DND-41 (cell line): ENCODE data around the gene HJV.

Source experiments
- EZH2 ChIP-seq: IDR thresholded peaks from 3 replicates; pipeline ENCODE4 v1.6.1; 2012; ENCODE audit warnings: borderline replicate concordance, low read depth, mild to moderate bottlenecking, moderate library complexity, low read length, inconsistent platforms; ENCODE audit not compliant: severe bottlenecking
- TF ChIP-seq, protein P1 (sequence below): IDR thresholded peaks from 2 replicates; pipeline ENCODE4 v1.5.1; 2012; ENCODE audit warnings: borderline replicate concordance, low read length, moderate library complexity, mild to moderate bottlenecking; ENCODE audit not compliant: poor library complexity, severe bottlenecking; ENCODE audit errors: extremely low read depth

GRCh38 chr1:145992958-145993617 lies 28.4 kb downstream of the HJV start:
- TF ChIP-seq, protein P1, sequence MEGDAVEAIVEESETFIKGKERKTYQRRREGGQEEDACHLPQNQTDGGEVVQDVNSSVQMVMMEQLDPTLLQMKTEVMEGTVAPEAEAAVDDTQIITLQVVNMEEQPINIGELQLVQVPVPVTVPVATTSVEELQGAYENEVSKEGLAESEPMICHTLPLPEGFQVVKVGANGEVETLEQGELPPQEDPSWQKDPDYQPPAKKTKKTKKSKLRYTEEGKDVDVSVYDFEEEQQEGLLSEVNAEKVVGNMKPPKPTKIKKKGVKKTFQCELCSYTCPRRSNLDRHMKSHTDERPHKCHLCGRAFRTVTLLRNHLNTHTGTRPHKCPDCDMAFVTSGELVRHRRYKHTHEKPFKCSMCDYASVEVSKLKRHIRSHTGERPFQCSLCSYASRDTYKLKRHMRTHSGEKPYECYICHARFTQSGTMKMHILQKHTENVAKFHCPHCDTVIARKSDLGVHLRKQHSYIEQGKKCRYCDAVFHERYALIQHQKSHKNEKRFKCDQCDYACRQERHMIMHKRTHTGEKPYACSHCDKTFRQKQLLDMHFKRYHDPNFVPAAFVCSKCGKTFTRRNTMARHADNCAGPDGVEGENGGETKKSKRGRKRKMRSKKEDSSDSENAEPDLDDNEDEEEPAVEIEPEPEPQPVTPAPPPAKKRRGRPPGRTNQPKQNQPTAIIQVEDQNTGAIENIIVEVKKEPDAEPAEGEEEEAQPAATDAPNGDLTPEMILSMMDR = no peak
- TF ChIP-seq EZH2 = no peak
